Measurements from ENCODE around the gene MTMR8.
"Not testable (repeated sequence)": the region's sequence is repeated elsewhere in the genome, so short reads cannot be mapped to it uniquely, and the experiment has no call there.

Gene MTMR8

DNA sequence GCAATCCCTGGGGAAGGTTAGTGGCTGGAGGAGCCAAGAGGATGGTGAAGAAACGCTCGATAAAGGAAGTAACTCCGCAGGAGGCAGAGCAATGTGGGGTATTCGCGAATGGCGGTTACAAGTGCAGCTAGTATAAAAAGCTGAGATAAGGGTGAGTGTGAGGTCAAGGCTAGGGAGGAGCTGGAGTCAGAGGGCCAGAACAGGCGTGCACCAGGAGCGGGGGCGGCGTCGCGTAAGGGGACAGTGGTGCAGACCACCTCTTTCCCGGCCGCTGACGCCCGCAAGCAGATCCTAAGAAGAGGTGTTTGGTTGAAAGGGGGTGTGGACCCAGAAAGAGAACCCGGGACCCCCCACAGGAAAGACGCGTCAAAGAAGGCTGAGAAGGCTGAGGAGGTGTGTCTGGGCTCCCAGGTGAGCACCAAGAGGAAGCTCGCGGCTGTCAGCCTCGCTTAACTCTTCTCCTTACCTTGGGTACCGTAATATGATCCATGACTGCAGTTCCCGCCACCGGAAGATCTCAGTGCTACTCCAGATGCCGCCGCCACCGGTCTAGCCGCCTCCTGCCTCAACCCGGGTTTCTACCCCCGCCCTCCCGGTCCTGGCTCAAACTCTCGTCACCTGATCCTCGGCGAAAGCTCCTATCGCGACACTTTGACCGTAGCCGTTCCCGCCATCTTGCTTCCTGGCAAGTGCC lies at the start of gene MTMR8:
Gene MTMR8 (minus strand): TSS at position 579 of the 694 bp plus-strand sequence. CDS start 89 bp downstream, at position 490.
- peak; percentile 57 for DNase-seq (ENCODE audit: low read depth)

DNA sequence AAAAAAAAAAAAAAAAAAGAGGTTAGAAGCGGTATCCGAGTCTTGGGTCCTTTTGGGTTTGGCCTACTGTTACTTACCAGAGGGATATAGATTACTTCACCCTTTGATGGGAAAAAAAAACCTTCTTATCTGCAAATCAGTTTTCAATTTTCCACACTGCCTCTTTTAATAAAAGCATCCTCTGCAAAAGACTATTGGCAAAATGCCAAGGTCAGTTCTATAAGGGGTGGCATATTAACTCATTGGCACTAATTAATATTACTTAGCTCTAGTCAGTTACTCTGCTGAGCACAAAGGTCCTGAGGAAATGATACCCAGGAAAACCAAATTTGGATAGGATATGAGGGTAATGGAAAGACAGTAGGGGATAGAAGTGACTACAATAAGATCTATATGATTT lies 44.3 kb upstream of the MTMR8 start:
- DNase-seq (ENCODE audit: low read depth): no peak

GRCh38 chrX:64437665-64438064 lies 42.4 kb upstream of the MTMR8 start:
- DNase-seq (ENCODE audit: low read depth): no peak

- DNase-seq (ENCODE audit: low read depth): no peak
Observed at GRCh38 chrX:64437218-64437617, 42.0 kb upstream of the MTMR8 start.

GRCh38 chrX:64428371-64428770 lies 33.1 kb upstream of the MTMR8 start:
- no peak for DNase-seq (ENCODE audit: low read depth)

GRCh38 chrX:64427787-64428186 lies 32.5 kb upstream of the MTMR8 start:
- DNase-seq (ENCODE audit: low read depth): no peak

DNA sequence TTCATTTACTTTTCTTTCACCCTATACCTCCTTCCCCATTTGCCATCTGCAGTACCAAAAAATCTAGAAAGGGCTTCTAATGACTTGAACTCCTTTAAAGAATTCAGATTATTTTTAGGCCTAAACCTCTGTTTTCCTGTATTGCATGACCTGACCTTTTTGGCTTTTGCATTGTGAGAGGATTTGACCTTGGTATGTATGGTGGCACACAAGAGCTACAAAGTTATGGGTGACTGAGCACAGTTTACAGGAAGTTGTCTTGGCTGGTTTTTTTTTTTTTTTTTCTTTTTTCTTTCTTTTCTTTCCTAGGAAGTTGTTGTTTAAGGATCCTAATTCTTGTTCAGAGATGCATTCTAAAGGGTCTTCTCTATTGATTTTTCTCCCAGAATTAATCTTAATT lies 32.0 kb upstream of the MTMR8 start:
- DNase-seq (ENCODE audit: low read depth): no peak

DNA sequence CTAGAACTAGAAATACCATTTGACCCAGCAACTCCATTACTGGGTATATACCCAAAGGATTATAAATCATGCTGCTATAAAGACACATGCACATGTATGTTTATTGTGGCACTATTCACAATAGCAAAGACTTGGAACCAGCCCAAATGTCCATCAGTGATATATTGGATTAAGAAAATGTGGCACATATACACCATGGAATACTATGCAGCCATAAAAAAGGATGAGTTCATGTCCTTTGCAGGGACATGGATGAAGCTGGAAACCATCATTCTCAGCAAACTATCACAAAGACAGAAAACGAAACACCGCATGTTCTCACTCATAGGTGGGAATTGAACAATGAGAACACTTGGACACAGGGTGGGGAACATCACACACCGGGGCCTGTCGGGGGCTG lies 14.5 kb upstream of the MTMR8 start:
- DNase-seq (ENCODE audit: low read depth): not testable (repeated sequence)

GRCh38 chrX:64398088-64398487 lies 2.8 kb upstream of the MTMR8 start:
- DNase-seq (ENCODE audit: low read depth): no peak

GRCh38 chrX:64395568-64395929 lies 297 bp upstream of the MTMR8 start:
- no peak for DNase-seq (ENCODE audit: low read depth)

DNA sequence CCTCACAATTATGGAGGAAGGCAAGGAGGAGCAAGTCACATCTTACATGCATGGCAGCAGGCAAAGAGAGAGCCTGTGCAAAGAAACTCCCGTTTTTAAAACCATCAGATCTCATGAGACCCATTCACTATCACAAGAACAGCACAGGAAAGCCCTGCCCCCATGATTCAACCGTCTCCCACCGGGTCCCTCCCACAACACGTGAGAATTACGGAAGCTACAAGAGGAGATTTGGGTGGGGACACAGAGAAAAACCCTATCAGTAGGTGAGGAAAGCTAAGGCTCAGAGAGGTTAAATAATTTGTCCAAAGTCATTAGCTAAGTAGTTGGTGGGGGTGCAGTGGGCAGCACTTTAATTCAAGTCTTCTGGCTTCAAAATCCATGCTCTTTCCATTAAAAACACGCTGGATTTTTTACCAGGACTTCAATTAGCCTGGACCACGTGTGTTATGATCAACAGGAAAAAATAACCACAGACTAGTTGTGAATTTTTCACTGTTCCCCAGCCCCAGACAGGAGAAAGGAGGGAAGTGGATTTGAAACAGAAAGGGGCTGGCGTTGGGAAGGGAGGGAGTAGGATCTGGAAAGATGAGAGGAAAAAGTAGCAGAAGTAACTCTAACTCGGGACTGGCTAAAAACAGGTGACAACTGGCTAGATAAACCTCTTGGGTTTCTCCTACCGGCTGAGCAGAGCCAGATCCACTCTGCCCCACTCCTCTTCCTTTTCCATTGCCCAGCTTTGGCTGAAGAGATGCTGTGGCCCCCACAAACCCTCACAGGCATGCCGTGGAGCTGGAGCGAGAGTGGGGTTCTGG lies 986 bp downstream of the MTMR8 start:
- DNase-seq (ENCODE audit: low read depth): no peak

DNA sequence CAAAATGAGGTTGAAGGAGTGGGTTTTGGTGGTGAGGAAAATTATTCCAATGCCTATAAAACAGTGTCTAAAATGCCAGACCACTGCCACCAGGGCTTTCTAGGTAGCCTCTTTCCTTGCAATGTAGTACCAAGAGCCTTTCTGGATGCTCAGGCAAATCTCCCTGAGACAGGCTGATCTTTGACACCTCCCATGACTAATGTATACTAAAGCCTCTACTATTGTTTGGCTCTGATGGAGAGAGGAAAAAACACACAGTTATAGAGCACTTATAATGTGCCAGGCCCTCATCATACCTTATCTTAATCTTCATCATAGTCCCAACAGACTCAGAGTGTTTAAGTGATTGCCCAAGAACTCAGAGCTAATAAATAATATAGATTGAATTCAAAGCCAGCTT lies 5.8 kb downstream of the MTMR8 start:
- no peak for DNase-seq (ENCODE audit: low read depth)

DNA sequence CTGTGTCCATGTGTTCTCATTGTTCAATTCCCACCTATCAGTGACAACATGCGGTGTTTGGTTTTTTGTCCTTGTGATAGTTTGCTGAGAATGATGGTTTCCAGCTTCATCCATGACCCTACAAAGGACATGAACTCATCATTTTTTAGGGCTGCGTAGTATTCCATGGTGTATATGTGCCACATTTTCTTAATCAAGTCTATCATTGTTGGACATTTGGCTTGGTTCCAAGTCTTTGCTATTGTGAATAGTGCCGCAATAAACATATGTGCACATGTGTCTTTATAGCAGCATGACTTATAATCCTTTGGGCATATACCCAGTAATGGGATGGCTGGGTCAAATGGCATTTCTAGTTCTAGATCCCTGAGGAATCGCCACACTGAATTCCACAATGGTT lies 14.5 kb downstream of the MTMR8 start:
- DNase-seq (ENCODE audit: low read depth): not testable (repeated sequence)

DNA sequence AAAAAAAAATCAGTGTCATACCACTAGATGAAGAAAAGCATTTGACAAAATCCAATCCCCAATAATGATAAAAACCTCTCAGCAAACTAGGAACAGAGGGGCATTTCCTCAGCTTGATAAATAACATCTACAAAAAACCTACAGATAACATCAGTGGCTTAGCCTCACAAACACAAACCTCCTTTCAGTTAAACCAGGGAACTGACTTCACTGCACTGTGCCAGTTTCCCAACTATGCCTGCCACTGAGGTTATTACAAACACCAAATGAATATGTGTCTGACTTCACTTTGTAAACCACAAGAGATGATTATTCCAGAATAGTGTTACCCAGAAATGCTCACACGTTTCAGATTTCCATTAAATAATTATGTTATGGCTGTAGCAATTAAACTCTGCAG lies 15.3 kb downstream of the MTMR8 start:
- DNase-seq (ENCODE audit: low read depth): no peak

DNA sequence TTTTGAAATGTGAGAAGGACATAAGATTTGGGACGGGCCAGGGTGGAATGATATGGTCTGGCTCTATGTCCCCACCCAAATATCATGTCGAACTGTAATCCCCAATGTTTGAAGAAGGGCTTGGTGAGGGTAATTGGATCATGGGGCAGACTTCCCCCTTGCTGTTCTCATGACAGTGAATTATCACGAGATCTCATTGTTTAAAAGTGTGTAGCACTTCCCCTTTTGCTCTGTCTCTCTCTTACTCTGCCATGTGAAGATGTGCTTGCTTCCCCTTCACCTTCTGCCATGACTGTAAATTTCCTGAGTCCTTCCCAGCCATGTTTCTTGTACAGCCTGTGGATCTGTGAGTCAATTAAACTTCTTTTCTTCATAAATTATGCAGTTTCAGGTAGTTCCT lies 17.5 kb downstream of the MTMR8 start:
- no peak for DNase-seq (ENCODE audit: low read depth)

DNA sequence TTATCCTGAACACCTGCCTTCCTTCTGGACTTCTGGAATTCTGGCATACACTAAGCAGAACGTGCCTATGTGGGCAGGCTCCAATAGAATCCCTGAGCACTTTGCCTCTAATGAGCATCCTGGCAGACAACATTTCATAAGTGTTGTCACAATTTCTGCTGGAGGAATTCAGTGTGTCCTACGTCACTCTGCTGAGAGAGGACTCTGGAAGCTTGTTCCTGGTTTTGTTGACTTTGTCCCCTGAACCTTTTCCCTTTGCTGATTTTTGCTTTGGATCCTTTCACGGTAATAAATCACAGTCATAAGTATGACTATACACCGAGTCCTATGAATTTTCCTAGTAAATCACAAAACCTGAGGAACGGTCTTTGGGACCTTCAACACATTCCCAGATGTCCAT lies 43.2 kb downstream of the MTMR8 start:
- DNase-seq (ENCODE audit: low read depth): no peak

GRCh38 chrX:64350521-64350920 lies 44.7 kb downstream of the MTMR8 start:
- no peak for DNase-seq (ENCODE audit: low read depth)

DNA sequence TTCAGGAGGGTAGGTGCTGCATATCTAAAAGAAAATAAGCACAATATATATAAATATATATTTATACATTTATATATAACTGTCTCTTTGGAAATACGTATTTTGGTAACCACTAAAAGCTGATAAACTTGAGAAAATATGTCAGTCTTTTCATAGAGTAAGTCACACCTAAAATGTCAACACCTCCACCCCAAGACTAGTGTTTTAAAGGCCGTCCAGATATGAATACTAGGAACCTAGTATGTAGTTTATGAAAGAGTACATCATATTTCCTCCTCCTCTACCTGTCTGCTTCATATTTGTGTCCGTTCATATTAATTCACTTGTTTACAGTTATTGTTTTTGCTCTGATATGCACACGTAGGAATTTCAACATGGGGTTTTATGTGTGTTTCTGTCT lies 45.2 kb downstream of the MTMR8 start:
- DNase-seq (ENCODE audit: low read depth): no peak

- no peak for DNase-seq (ENCODE audit: low read depth)
Observed at GRCh38 chrX:64342811-64343210, 52.4 kb downstream of the MTMR8 start.

DNA sequence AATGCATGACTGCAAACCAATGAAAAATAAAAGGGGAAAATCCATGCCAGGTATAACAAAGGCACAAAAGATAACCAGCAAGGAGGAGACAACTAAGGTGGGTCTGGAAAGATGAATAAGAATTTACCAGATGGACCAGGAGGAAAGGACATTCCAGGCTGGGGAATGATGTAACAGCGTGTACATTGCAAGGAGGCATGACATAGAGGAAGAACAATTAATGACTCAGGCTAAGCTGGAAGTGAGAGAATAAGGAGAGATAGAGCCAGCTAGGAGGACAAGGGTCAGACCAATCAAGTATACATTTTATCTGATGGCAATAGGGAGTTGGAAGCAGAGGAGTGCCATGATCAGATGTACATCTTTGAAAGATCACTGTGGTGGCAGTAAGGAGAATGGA lies 57.0 kb downstream of the MTMR8 start:
- no peak for DNase-seq (ENCODE audit: low read depth)

DNA sequence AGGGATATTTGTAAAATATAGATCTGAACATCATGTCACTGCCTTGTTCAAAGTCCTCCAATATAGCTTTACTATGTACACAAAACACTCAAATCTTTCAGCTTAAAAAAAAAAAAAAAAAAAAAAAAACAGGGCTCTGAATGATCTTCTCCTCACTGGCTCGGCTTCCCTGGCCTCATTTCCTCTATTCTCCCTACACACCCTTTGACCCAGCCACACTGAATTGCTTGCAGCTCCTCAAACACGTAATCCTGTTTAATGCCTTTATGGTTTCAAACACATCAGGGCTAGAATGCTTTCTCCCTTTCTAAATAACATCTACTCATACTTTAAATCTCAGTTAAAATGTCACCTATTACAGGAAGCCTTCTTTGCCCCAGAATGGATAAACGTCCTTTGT lies 60.8 kb downstream of the MTMR8 start:
- DNase-seq (ENCODE audit: low read depth): no peak

GRCh38 chrX:64330284-64330683 lies 65.0 kb downstream of the MTMR8 start:
- DNase-seq (ENCODE audit: low read depth): no peak

GRCh38 chrX:64321507-64321906 lies 73.7 kb downstream of the MTMR8 start:
- DNase-seq (ENCODE audit: low read depth): no peak

DNA sequence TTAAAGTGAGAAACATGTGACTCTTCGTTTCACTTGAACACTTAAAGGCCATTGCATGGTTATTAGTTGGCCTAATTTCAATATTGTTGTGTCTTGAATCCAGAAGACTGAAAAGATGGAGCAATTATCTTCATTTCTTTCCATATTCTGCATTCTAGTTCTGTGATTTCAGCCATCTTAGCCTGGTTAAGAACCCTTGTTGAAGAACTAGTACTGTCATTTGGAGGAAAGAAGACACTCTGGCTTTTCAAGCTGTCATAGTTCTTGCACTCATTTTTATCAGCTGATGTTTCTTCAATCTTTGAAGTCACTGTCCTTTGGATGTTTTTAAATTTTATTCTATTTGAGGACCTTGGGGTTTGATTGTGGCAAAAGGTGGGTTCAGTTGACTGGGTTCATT lies 81.6 kb downstream of the MTMR8 start:
- no peak for DNase-seq (ENCODE audit: low read depth)

Measured in activated gamma-delta T cell treated with anti-CD3 and anti-CD28 coated beads, Interleukin-2, amount 50 U/mL, for 16 hours (primary cell).